ENCODE results near the gene ZMYND8. TPM values are rescaled to one million over a fixed set of nuclear protein-coding genes. Genes with fewer than 3 reads are reported as not detected.

Gene ZMYND8
- total RNA-seq, 2 experiments from 2014 or later = 33.0 to 34.3 TPM

DNA sequence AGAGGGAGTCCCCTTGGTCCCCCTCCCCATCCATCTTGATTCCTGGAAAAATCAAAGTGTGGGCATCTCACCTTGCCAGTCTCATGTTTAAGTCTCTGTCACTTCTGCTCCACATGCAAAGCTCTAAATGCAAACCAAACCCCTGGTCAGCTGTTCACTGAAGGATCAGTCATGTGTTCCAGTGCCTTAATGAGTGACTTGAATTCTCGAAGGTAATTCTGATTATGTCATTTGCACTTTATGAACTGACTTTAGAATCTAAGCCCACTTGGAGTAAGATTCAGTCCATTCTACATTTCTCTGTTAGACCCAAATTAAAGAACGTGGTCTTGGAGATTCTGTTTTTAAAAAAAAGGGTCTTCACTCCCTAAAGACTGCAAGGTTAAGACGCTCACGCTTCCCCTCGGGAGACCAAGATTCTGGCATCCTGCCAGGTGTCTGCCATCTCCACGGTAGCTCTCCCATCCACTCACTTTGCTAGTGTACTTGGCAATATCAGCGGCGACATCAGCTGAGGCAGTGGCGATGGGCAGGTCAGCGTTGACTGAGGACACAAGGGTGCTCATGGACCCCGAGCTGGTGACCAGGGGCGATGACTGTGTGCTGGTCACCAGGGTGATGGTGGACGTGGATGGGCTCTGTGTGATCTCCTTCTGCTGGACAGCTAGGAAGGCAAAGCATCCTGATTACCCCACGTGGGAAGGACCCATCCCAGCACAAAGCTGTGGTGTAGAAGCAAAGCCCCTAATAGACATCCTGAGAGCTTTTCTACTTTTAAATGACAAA is 120.5 kb downstream of the ZMYND8 start:
- Histone ChIP-seq H3K9me3 (ENCODE audit: control insufficient read depth in 1 of 2, insufficient read depth in 1 of 2, low read length in 2 of 2) (no peaks in the 10 kb centered on the region), H3K27me3 (ENCODE audit: control insufficient read depth in 1 of 2, insufficient read depth in 2 of 2, low read length in 2 of 2) (no peaks in the 10 kb centered on the region), H3K4me1 (ENCODE audit: insufficient read depth, low read length) (no peaks in the 10 kb centered on the region), H3K36me3 (ENCODE audit: insufficient read depth, low read length) (peaks cover 76% of the 10 kb centered on the region), H3K27ac (ENCODE audit: low read depth in 1 of 2, low read length in 2 of 2) (no peak overlapping the region), H3K4me3 (ENCODE audit: low read length) (no peak overlapping the region)
- intact Hi-C loops (cut with DNase I, micrococcal nuclease) = no loop called here
- TF ChIP-seq, protein P1, sequence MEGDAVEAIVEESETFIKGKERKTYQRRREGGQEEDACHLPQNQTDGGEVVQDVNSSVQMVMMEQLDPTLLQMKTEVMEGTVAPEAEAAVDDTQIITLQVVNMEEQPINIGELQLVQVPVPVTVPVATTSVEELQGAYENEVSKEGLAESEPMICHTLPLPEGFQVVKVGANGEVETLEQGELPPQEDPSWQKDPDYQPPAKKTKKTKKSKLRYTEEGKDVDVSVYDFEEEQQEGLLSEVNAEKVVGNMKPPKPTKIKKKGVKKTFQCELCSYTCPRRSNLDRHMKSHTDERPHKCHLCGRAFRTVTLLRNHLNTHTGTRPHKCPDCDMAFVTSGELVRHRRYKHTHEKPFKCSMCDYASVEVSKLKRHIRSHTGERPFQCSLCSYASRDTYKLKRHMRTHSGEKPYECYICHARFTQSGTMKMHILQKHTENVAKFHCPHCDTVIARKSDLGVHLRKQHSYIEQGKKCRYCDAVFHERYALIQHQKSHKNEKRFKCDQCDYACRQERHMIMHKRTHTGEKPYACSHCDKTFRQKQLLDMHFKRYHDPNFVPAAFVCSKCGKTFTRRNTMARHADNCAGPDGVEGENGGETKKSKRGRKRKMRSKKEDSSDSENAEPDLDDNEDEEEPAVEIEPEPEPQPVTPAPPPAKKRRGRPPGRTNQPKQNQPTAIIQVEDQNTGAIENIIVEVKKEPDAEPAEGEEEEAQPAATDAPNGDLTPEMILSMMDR (IDR thresholded peaks at IDR 0.05) = no peak
- DNase-seq (no peak), ATAC-seq (ENCODE audit: poor library complexity) (no peak)
- ChIA-PET CTCF (interaction anchor here (1.4 kb wide), 1 partner anchor 10 kb away, joined by 3 read pairs; no protein-coding TSS in a partner anchor), POLR2A (no interaction called here)
- H3K4me3 Mint-ChIP-seq = no peak overlapping the region
- H3K27ac Mint-ChIP-seq = peak overlapping the region; percentile 14
- H3K9me3 Mint-ChIP-seq = no peaks in the 10 kb centered on the region
- peaks cover 74% of the 10 kb centered on the region for H3K36me3 Mint-ChIP-seq (ENCODE audit: low read depth)
- no peaks in the 10 kb centered on the region for H3K27me3 Mint-ChIP-seq
- no peaks in the 10 kb centered on the region for H3K4me1 Mint-ChIP-seq (ENCODE audit: low read depth)

DNA sequence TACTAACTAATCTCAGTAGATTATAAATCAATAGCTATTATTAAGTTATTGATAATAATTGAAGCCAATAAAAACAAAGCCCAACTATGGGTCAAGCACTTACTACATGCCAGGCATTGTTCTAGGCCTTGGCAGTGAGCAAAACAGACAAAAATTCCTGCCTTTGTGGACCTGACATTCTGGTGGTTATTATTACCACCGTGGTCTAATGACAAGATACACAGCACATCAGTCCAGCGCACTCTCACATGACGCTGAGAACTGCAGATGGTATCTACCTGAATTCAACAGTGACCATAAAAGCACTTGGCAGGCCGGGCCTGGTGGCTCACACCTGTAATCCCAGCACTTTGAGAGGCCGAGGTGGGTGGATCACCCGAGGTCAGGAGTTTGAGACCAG is 121.4 kb downstream of the ZMYND8 start:
- Mint-ChIP-seq H3K9me3 (no peaks in the 10 kb centered on the region), H3K36me3 (ENCODE audit: low read depth) (peaks cover 82% of the 10 kb centered on the region), H3K27me3 (no peaks in the 10 kb centered on the region), H3K4me3 (no peak overlapping the region), H3K4me1 (ENCODE audit: low read depth) (no peaks in the 10 kb centered on the region), H3K27ac (no peak overlapping the region)
- CTCF ChIA-PET = interaction anchor here (0.5 to 1.4 kb wide), 3 partner anchors 11 to 149 kb away, joined by 3 to 4 read pairs (median 3); no protein-coding TSS in a partner anchor
- H3K4me3 ChIP-seq (ENCODE audit: low read length) = no peak overlapping the region
- H3K27me3 ChIP-seq (ENCODE audit: control insufficient read depth in 1 of 2, insufficient read depth in 2 of 2, low read length in 2 of 2) = no peaks in the 10 kb centered on the region
- H3K27ac ChIP-seq (ENCODE audit: low read depth in 1 of 2, low read length in 2 of 2) = no peak overlapping the region
- peaks cover 83% of the 10 kb centered on the region for H3K36me3 ChIP-seq (ENCODE audit: insufficient read depth, low read length)
- TF ChIP-seq, protein P1 (IDR thresholded peaks at IDR 0.05) = no peak
- no peaks in the 10 kb centered on the region for H3K9me3 ChIP-seq (ENCODE audit: control insufficient read depth in 1 of 2, insufficient read depth in 1 of 2, low read length in 2 of 2)
- ATAC-seq (ENCODE audit: poor library complexity) = no peak
- H3K4me1 ChIP-seq (ENCODE audit: insufficient read depth, low read length) = no peaks in the 10 kb centered on the region
- POLR2A ChIA-PET = no interaction called here
- intact Hi-C loops (cut with DNase I, micrococcal nuclease) = no loop called here
- no peak for DNase-seq

DNA sequence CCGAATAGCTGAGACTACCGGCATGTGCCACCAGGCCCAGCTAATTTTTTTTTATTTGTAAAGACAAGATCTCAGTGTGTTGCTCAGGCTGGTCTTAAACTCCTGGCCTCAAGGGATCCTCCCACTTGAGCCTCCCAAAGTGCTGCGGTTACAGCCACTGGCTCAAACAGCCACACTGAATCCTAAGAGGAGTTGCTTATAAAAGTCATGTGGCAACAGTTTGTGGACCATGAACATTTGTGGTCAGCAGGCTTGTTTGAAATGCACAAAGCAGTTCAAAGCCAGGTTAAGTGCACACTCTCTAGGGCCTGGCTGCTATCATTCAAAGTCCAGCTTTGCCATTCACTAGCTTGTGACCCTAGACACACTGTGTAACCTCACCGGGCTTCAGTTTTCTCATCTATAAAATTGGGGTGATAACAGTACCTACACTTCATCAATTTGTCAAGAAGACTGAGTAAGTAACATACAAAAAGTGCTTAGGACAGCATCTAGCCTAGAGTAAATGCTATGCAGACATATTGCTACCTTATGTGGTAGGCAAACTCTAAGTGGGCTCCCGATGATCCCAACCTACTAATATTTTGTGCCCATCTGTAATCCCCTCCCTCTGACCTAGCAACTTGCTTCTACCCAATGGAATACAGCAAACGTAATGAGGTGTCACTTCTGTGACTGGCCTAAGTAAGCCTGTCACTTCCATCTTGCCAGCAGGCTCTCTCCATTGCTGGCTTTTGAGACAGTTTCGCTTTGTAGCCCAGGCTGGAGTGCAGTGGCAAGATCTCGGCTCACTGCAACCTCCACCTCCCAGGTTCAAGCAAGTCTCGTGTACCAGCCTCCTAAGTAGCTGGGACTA is 122.9 kb downstream of the ZMYND8 start:
- Mint-ChIP-seq H3K9me3 (no peaks in the 10 kb centered on the region), H3K4me1 (ENCODE audit: low read depth) (no peaks in the 10 kb centered on the region), H3K36me3 (ENCODE audit: low read depth) (peaks cover 82% of the 10 kb centered on the region), H3K4me3 (no peak overlapping the region), H3K27me3 (no peaks in the 10 kb centered on the region), H3K27ac (no peak overlapping the region)
- ChIA-PET CTCF (interaction anchor here (1.1 kb wide), 1 partner anchor 151 kb away, joined by 3 read pairs; no protein-coding TSS in a partner anchor), POLR2A (no interaction called here)
- Histone ChIP-seq H3K9me3 (ENCODE audit: control insufficient read depth in 1 of 2, insufficient read depth in 1 of 2, low read length in 2 of 2) (no peaks in the 10 kb centered on the region), H3K36me3 (ENCODE audit: insufficient read depth, low read length) (peaks cover 82% of the 10 kb centered on the region), H3K27me3 (ENCODE audit: control insufficient read depth in 1 of 2, insufficient read depth in 2 of 2, low read length in 2 of 2) (no peaks in the 10 kb centered on the region), H3K4me3 (ENCODE audit: low read length) (no peak overlapping the region), H3K4me1 (ENCODE audit: insufficient read depth, low read length) (no peaks in the 10 kb centered on the region), H3K27ac (ENCODE audit: low read depth in 1 of 2, low read length in 2 of 2) (no peak overlapping the region)
- ATAC-seq (ENCODE audit: poor library complexity) = no peak
- no peak for DNase-seq
- TF ChIP-seq, protein P1 (IDR thresholded peaks at IDR 0.05) = no peak
- intact Hi-C loops (cut with DNase I, micrococcal nuclease) = no loop called here
